Gastroesophageal sphincter (tissue), 3 donors: ENCODE measurements around the gene LARGE1.

Experiments used
- CTCF ChIP-seq, 4 experiments: fragments of 200-600 bp in 2 of 4; fragments of 450-650 bp in 2 of 4; sonication (generic) in 1 of 4; IDR thresholded peaks; one replicate each; pipeline ENCODE4 v1.5.1; 2017 to 2019; ENCODE audit warnings: antibody characterized with exemption in 4 of 4, mild to moderate bottlenecking in 2 of 4, moderate library complexity in 2 of 4
- EP300 ChIP-seq: sonication (generic); formaldehyde crosslinking; IDR thresholded peaks from one replicate; pipeline ENCODE4 v1.6.1; 2017; ENCODE audit warnings: antibody characterized with exemption, mild to moderate bottlenecking
- POLR2A ChIP-seq, 2 donors: fragments of 450-650 bp; IDR thresholded peaks; one replicate each; pipeline ENCODE4 v1.6.1; 2017; ENCODE audit warnings: antibody characterized with exemption in 2 of 2, mild to moderate bottlenecking in 2 of 2, moderate library complexity in 1 of 2
- POLR2AphosphoS5 ChIP-seq: sonication (generic); formaldehyde crosslinking; IDR thresholded peaks from one replicate; pipeline ENCODE4 v1.6.1; 2017; ENCODE audit warnings: antibody characterized with exemption

- TF ChIP-seq CTCF (IDR thresholded peaks at IDR 0.05) (no peak), POLR2A (IDR thresholded peaks at IDR 0.05) (no peak), EP300 (no peak), POLR2AphosphoS5 (no peak)
Measured at GRCh38 chr22:33789690-33790253, 130.5 kb downstream of the LARGE1 start.
